Smooth muscle cell of the brain vasculature (primary cell): ENCODE results near the gene CEP120.
A peak's percentile ranks its signal among the peaks of the same experiment; 100 is the strongest.
"Not testable (repeated sequence)": the region's sequence is repeated elsewhere in the genome, so short reads cannot be mapped to it uniquely, and the experiment has no call there.

Source experiments
- DNase-seq: peaks from one replicate; pipeline ENCODE4 v3.0.0-alpha.2; 2012; ENCODE audit warnings: low read depth, low spot score

Gene CEP120

DNA sequence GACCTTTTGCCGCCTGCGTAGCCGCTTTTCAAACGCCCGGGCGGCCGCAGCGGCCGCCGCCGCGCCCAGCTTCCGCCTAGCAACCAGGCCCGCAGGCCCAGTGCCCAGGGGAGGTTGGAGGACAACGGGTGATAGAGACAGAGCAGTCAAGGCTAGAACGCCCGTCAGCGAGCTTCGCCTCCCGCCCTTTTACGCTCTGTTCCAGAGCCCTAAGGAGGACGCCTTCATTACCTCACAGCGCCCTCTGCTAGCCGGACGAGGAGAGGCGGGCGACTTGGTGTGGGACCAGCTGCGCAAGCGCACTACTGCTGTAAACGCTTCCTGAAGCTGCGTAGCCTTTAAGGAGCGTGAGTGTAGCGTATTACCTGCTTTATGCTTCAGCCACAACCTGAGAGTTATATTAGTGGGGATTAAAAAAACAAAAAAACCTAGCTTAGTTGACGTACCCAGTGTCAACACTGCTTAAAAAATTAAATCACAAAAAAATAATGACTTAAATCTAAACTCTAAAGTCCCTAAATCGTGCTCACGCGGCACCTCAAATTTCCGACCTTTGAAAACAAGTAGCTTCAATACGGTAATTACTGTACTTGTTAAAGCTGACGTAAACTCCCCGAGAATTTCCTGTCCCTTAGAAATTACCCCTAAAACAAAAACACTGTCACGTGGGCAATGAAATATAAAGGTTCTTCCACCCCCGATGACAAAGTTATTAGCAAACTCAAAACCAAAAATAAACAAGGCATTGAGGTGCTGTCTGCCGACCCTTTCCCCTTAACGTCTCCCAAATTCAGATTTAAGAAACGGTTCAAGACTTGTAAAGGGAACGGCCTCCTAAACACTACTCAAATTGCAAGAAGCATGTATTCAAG is at the start of gene CEP120:
Gene CEP120 (minus strand): TSS at position 126 of the 872 bp plus-strand sequence. CDS start 405 bp downstream, outside the sequence.
- DNase-seq: peak; percentile 99

GRCh38 chr5:123472150-123472924 is 49.1 kb upstream of the CEP120 start:
- no peak for DNase-seq

DNA sequence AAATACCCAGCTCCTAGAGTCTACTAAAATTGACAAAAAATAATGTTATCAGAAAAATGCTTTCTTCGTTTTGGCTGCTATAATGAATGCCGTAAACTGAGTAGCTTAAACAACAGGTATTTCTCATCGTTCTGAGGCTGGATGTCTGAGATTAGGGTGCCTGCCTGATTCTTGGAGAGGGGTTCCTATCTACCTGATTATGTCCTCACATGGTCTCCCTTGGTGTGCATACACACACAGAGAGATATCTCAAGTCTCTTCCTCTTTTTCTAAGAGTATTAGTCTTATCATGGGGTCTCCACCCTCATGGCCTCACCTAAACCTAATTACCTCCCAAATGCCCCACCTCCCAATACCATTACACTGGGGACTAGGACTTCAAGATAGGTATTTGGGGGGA is 48.2 kb upstream of the CEP120 start:
- no peak for DNase-seq

DNA sequence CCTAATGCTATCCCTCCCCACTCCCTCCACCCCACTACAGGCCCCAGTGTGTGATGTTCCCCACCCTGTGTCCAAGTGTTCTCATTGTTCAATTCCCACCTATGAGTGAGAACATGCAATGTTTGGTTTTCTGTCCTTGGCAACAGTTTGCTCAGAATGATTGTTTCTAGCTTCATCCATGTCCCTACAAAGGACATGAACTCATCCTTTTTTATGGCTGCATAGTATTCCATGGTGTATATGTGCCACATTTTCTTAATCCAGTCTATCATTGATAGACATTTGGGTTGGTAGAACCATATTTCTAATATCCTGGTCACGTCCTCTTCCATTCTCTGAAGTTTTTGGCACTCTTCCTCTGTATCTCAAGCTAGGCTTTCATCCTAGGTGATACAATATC is 43.6 kb upstream of the CEP120 start:
- DNase-seq: not testable (repeated sequence)

DNA sequence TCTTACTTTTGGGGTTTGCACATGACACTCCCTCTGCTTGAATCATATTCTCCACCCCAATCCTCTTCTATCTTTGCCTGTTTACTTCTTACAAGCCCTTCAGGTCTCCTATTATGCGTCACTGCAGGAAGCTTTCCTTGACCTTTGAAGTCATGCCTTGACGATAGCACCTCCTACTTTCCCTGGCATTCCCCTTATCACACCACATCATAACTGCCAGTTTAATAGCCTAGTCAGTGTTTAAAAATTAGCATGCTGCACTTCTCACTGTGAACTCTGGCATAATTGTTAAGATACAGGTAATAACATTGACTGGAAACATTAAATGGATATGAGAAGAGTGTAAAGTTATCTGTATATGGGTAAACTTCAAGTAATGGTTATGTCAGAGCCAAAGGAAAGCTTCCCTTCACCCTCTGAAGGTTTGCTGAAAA is 37.1 kb upstream of the CEP120 start:
- DNase-seq: no peak

- not testable (repeated sequence) for DNase-seq
These were observed 35.8 kb upstream of the CEP120 start for GRCh38 chr5:123458994-123459393.

- no peak for DNase-seq
These were observed 33.0 kb upstream of the CEP120 start for GRCh38 chr5:123456242-123456641.

DNA sequence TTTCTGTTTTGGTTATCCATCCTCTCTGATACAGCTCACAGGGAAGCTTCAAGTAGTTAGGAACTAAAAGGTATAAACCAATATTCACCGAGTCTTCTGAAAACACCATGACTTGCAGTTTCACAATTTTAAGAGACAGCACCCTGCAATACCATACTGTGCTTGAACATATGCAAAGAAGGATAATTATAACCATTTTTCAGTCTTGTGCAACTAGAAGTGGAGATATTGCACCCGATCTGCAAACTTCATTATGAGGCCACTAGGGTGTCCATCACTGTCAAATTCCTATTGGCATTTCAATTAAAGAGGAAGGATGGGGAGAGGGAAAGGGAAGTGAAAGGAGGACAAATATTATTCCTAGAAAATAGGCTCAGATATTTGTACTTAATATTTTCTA is 32.4 kb upstream of the CEP120 start:
- DNase-seq: no peak

DNA sequence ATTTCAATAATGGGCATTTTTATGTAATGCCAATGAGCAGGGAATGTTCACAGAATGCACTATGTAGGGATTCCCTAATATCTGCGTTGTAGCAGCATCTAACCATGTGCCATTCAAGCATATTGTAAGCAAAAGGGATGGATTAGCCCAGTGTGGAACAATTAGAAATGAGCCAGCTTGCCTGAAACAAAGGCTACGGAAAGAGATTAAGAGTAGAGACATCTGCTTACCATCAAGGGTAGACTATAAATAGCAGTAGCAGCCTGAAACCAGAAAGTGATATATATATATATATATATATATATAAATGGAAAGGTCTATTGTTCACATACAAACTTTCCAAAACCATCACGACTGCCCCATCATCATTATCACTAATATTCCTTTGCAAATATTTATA is 31.9 kb upstream of the CEP120 start:
- DNase-seq: no peak

DNA sequence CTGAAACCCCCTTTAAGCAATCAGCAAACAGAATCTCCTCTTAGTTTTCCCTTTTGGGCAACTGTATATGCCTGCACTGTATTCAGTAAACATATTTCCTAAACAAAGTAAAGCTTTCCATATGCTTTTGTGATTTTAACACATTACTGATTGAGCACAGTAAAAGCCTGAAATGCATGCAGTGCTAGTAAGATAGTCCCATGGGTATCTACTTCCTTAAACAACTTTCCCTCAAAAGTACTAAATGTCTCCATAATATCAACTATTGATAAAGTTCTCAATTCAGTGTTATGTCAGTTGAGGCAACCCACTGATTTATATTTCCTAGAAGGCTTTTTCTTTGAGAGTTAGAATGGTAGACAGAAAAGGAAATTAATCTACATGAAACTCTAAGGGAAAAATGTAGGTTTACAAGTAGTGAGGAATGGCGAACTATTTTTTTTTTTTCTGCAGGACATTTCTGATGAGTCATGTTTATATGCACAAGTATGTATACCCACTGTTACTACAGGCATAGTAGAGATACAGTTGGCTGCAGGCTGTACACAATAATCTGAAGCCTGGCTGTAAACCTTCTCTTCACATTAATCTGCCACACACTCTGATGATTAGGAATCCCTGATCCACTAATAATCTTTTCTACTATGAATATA is 31.2 kb upstream of the CEP120 start:
- DNase-seq: no peak

DNA sequence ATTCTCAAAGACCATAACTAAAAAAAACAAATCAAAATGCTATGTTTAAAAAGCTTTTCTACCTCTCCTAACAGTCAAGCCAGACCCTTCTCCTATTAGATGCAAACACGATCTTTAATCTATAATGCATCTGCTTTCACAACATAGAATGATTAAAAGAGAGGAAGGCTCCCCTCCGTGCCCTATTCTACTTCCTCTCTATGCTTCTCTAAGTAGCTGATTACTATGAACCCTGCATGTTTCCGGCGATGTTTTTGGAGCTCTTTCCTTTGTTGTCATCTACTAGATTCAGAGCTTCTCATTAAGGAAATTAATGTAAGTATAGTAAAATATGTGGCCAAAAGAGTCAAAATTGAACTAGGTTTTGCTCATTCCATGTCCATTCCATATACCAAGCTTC is 29.2 kb upstream of the CEP120 start:
- no peak for DNase-seq

GRCh38 chr5:123451047-123451446 is 27.8 kb upstream of the CEP120 start:
- no peak for DNase-seq

DNA sequence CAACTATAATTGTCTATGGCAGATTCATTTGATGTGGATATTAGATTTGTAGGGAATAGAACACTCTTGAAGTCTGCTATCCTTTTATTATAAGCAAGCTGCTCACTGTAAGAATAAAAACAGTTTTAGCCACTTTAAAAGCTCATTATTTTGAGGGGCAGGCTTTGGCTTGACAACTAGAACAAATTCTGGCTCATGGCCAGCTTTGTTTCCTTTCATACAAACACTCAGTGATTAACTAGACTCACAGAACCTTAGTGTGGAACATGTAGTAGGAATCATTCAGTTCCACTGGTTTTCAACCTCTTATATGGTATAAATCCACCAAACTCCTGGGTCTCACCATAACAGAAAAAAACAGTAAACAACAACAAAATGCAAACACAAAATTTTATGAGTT is 27.4 kb upstream of the CEP120 start:
- no peak for DNase-seq

DNA sequence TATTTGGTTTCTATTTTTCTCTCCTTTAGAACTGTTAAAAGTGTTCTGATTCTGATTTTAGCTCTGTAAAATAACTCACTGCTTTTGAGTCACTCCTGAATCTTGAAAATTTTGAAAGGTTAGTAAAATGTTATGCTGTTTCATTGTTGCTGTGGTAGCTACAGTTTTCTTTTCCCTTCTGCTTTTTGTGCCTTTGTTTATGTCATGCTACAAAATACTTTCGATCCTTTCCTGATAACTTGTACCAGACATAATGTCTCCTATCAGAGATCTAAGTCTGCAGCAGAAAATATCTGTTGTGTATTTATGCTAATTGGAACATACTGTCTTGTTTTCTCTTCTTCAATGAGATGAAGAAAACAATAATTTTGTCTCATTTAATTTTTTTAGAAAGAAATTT is 26.9 kb upstream of the CEP120 start:
- DNase-seq: no peak

DNA sequence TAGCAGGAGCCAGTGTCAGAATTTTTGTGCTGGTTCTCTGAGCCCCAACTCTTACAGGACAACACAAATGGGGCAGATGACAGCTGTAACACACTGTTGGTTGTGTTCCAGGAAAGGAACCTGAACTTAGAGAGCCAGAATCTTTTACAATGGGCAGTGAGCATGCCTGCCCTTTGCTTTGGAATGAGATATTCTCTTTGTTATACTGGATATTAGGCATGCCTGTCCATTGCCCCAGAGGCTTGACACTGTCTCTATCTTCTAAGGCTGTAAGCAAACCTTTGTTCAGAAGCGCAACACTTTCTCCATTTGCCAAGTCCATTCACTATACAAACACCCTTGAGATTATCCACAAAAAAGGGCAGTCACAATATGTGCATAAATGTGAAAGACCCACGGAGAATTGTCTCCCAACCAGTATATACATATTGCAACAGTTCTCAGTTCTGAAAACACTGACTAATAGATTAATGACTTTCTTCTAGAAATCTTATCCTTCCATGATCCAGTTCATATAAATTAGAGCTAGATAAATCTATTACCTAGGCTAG is 26.3 kb upstream of the CEP120 start:
- DNase-seq: no peak

GRCh38 chr5:123448743-123449142 is 25.5 kb upstream of the CEP120 start:
- no peak for DNase-seq

DNA sequence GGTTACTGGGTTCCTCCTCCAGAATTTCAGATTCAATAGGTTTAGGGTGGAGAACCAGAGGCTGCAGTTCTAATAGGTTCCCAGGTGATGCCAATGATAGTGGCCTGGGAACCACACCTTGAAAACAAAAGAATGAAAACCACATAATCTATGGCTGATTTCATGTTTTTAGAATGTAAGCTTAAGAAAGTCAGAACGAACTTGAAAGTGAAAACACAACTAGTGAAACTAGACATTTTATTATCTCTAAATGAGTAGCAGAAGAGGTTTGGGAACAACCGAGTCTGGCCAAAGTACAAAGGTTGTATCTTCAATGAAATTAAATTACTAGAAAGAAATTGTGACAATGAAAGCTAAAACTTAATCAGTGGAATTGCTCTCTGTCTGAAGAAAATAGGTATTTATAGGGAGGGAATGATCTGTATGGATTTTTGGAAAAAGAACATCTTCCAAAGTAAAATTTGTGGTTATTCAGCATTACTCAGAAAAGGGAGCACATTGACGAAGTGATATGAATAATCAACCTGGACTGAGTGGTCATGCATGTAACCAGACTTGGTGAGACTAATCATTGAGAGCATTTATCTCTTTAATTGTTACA is 24.9 kb upstream of the CEP120 start:
- DNase-seq: no peak

DNA sequence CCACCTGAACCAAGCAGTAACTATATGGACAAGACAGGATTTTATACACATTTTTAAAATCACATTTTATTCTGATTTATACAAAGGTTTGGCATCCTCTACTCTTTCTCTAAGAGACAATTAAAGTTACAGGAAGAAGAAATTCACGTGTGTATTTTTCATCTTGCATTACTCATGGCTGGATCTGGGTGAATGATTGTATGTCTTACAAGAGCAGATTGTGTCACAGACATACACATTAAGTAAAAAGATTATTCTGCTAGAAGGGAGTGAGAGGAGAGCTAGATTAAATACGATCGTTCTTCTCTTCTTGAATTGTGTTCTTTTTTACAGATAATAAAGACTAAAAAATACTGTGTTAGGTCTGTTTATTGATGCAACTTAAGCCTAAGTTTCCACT is 20.8 kb upstream of the CEP120 start:
- DNase-seq: no peak

GRCh38 chr5:123441408-123441807 is 18.2 kb upstream of the CEP120 start:
- no peak for DNase-seq

DNA sequence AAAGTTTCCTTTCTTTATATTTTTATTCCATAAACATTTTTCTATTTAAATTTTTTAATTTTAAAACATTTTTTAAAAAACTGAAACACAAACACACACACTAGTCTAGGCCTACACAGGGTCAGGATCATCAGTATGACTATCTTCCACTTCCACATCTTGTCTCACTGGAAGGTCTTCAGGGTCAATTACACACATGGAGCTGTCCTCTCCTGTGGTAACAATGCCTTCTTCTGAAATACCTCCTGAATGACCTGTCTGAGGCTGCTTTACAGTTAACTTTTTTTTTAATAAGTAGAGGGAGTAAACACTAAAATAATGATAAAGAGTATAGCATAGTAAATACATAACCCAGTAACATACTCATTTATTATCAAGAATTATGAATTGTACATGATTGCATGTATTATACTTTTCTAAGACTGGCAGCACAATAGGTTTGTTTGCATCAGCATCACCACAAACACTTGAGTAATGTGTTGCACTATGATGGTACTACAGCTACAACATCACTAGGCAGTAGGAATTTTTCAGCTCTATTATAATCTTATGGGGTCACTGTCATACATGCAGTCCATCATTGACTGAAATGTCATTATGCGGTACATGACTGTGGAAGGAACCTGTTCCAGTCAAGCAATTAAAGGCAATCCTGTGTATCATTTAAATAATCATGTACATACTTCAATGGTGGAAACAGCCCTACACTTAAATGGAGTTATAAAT is 17.4 kb upstream of the CEP120 start:
- DNase-seq: no peak

GRCh38 chr5:123439709-123440108 is 16.5 kb upstream of the CEP120 start:
- no peak for DNase-seq
